Measurements from ENCODE around the gene IL17C. TPM values are rescaled to one million over a fixed set of nuclear protein-coding genes. Genes with fewer than 3 reads are reported as not detected.
"Not testable (repeated sequence)": the region's sequence is repeated elsewhere in the genome, so short reads cannot be mapped to it uniquely, and the experiment has no call there.

The IL17C gene
- total RNA-seq, 2 experiments from 2014 or later, result 0.86 TPM; not detected in 1

DNA sequence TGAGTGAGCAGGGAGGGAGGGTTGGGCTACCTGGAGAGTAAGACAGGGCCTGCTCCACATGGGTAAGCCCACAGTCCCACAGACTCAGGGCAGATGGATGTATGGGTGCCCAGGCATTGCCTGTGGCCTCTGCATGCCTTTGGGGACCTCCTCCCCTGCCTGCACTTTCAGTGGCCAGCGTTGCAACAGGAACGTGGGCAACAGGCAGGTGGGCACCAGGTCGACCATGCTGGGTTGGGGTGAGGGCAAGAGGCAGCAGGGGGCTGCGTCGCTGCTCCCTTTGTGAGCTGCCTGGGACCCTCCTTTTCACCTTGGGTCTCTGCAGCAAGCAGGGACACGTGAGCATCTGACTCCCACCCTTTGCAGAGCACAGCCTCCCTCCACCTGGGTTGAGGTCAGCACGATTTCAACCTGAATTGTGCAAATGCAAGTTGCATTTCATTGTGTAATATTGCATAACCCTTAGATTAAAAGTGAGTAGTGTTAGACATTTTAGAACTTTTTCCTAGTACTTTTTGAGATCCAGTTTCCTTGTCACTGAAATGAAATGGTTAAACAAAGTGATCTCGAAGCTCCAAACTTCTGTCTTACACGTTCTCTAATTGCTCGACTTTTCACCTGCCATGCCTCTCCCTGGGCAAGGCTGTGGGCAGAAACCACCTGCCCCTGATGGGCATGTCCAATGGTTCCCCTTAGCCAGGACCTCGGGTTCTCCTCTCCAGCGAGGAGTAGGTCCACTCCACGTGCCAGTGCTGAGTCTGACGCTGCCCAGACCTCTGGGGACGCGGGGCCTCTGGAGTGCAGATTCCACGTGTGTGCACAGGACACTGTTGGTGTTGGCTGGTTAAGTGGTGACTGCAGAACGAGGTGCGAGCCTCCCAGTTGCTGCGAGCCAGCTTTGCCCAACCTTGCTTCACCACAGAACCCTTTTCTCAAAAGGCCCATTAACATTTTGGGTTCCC is 32.9 kb upstream of the IL17C start:
- Histone ChIP-seq H3K27ac (ENCODE audit: low read depth, low read length, poor library complexity, severe bottlenecking) (no peak overlapping the region), H3K4me3 (ENCODE audit: low read depth, low read length, poor library complexity, severe bottlenecking) (no peak overlapping the region), H3K9me2 (ENCODE audit: insufficient read depth, low read length) (no peaks in the 10 kb centered on the region), H3K4me1 (ENCODE audit: insufficient read depth, low read length, poor library complexity, severe bottlenecking) (peaks cover 8% of the 10 kb centered on the region), H2AFZ (ENCODE audit: low read length) (no peak overlapping the region), H3K79me2 (ENCODE audit: insufficient read depth, low read depth, low read length) (no peaks in the 10 kb centered on the region), H4K20me1 (ENCODE audit: insufficient read depth, low read length) (no peaks in the 10 kb centered on the region), H3K4me2 (ENCODE audit: low read length) (no peak overlapping the region), H3K36me3 (ENCODE audit: insufficient read depth, low read length) (peaks cover 94% of the 10 kb centered on the region), H3K9me3 (ENCODE audit: low read length) (no peaks in the 10 kb centered on the region)
- ChIA-PET POLR2A (no interaction called here), CTCF (ENCODE audit: unreplicated experiment) (no interaction called here)
- DNase-seq (ENCODE audit: low spot score), result no peak
- TF ChIP-seq, protein P1, sequence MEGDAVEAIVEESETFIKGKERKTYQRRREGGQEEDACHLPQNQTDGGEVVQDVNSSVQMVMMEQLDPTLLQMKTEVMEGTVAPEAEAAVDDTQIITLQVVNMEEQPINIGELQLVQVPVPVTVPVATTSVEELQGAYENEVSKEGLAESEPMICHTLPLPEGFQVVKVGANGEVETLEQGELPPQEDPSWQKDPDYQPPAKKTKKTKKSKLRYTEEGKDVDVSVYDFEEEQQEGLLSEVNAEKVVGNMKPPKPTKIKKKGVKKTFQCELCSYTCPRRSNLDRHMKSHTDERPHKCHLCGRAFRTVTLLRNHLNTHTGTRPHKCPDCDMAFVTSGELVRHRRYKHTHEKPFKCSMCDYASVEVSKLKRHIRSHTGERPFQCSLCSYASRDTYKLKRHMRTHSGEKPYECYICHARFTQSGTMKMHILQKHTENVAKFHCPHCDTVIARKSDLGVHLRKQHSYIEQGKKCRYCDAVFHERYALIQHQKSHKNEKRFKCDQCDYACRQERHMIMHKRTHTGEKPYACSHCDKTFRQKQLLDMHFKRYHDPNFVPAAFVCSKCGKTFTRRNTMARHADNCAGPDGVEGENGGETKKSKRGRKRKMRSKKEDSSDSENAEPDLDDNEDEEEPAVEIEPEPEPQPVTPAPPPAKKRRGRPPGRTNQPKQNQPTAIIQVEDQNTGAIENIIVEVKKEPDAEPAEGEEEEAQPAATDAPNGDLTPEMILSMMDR (conservative IDR thresholded peaks at IDR 0.05; ENCODE audit: low read length), result no peak
- no peak for TF ChIP-seq EZH2phosphoT487 (IDR thresholded peaks at IDR 0.05; ENCODE audit: borderline replicate concordance, low read depth, low read length)
- intact Hi-C loops (cut with micrococcal nuclease; ENCODE audit: unreplicated experiment), result no loop called here
- no TSS peak for BruUV-seq (replicated peaks)

DNA sequence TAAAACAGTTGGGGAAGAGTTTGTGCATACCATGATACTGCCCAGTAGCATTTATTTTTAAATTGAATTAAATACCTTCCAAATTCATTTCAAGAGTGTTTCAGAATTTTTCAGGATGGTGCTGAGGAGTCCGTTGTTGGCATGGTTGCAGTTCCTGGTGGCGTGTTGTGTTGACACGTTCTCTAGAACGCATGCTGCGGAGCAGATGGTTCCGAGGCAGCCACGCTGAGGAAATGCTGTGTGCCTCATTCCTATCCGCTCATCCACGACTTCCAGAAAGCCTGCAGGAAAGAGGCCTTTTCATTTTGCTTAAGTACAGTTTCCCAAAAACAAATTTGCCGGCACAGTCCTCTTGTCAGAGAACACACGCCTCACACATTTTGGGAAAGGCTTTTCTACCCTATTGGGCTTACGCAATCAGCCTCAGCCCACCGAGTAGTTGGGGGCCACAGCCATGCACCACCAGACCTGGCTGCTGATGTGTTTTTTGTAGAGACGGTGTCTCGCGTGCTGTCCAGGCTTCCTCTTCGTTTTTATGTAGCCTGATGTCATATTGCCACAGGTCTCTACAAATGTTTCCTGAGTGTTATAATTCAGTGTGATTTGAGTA is 32.1 kb upstream of the IL17C start:
- BruUV-seq (replicated peaks), result no TSS peak
- CTCF ChIA-PET (ENCODE audit: unreplicated experiment), result no interaction called here
- peaks cover 94% of the 10 kb centered on the region for H3K36me3 ChIP-seq (ENCODE audit: insufficient read depth, low read length)
- H3K4me1 ChIP-seq (ENCODE audit: insufficient read depth, low read length, poor library complexity, severe bottlenecking), result peaks cover 8% of the 10 kb centered on the region
- H3K4me2 ChIP-seq (ENCODE audit: low read length), result no peak overlapping the region
- H3K9me3 ChIP-seq (ENCODE audit: low read length), result no peaks in the 10 kb centered on the region
- TF ChIP-seq, protein P1 (conservative IDR thresholded peaks at IDR 0.05; ENCODE audit: low read length), result no peak
- no peak for TF ChIP-seq EZH2phosphoT487 (IDR thresholded peaks at IDR 0.05; ENCODE audit: borderline replicate concordance, low read depth, low read length)
- intact Hi-C loops (cut with micrococcal nuclease; ENCODE audit: unreplicated experiment), result no loop called here
- no peaks in the 10 kb centered on the region for H4K20me1 ChIP-seq (ENCODE audit: insufficient read depth, low read length)
- no peak for DNase-seq (ENCODE audit: low spot score)
- H3K9me2 ChIP-seq (ENCODE audit: insufficient read depth, low read length), result no peaks in the 10 kb centered on the region
- H3K4me3 ChIP-seq (ENCODE audit: low read depth, low read length, poor library complexity, severe bottlenecking), result no peak overlapping the region
- no peak overlapping the region for H2AFZ ChIP-seq (ENCODE audit: low read length)
- no peak overlapping the region for H3K27ac ChIP-seq (ENCODE audit: low read depth, low read length, poor library complexity, severe bottlenecking)
- no peaks in the 10 kb centered on the region for H3K79me2 ChIP-seq (ENCODE audit: insufficient read depth, low read depth, low read length)
- POLR2A ChIA-PET, result no interaction called here

DNA sequence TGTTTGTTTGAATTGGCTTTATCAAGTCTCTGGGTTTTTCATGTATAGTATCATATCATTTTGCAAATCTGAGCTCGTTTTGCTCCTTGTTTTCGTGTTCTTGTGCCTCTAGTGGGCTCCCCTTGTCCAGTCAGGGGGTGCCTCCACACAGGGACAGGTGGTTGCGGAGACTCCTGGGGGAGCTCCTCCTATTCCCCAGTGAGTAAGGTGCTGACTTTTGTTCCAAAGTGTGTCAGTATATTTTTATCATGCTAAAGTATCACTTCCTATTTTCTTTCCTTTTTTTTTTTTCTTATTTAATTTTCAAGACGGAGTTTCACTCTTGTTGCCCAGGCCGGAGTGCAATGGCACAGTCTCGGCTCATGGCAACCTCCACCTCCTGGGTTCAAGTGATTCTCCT is 30.3 kb upstream of the IL17C start:
- BruUV-seq (replicated peaks), result no TSS peak
- CTCF ChIA-PET (ENCODE audit: unreplicated experiment), result no interaction called here
- TF ChIP-seq, protein P1 (conservative IDR thresholded peaks at IDR 0.05; ENCODE audit: low read length), result no peak
- TF ChIP-seq EZH2phosphoT487 (IDR thresholded peaks at IDR 0.05; ENCODE audit: borderline replicate concordance, low read depth, low read length), result no peak
- Histone ChIP-seq H3K27ac (ENCODE audit: low read depth, low read length, poor library complexity, severe bottlenecking) (no peak overlapping the region), H4K20me1 (ENCODE audit: insufficient read depth, low read length) (no peaks in the 10 kb centered on the region), H3K4me3 (ENCODE audit: low read depth, low read length, poor library complexity, severe bottlenecking) (no peak overlapping the region), H2AFZ (ENCODE audit: low read length) (no peak overlapping the region), H3K36me3 (ENCODE audit: insufficient read depth, low read length) (peaks cover 91% of the 10 kb centered on the region), H3K4me2 (ENCODE audit: low read length) (no peak overlapping the region), H3K9me2 (ENCODE audit: insufficient read depth, low read length) (no peaks in the 10 kb centered on the region), H3K79me2 (ENCODE audit: insufficient read depth, low read depth, low read length) (no peaks in the 10 kb centered on the region), H3K9me3 (ENCODE audit: low read length) (no peaks in the 10 kb centered on the region), H3K4me1 (ENCODE audit: insufficient read depth, low read length, poor library complexity, severe bottlenecking) (peaks cover 8% of the 10 kb centered on the region)
- POLR2A ChIA-PET, result interaction anchor here (0.7 kb wide), 1 partner anchor 1232 kb away, joined by 3 read pairs; no protein-coding TSS in a partner anchor
- DNase-seq (ENCODE audit: low spot score), result no peak
- intact Hi-C loops (cut with micrococcal nuclease; ENCODE audit: unreplicated experiment), result no loop called here

DNA sequence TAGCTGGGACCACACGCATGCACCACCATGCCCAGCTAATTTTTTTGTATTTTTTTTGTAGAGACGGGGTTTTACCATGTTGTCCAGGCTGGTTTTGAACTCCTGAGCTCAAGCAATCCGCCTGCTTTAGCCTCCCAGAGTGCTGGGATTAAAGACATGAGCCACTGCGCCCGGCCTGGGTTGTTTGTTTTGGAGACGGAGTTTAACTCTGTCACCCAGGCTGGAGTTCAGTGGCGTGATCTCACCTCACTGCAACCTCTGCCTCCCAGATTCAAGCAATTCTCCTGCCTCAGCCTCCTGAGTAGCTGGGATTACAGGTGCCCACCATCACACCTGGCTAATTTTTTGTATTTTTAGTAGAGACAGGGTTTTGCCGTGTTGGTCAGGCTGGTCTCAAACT is 28.9 kb upstream of the IL17C start:
- intact Hi-C loops (cut with micrococcal nuclease; ENCODE audit: unreplicated experiment); DNase-seq (ENCODE audit: low spot score); H3K9me2 ChIP-seq (ENCODE audit: insufficient read depth, low read length); H3K4me1 ChIP-seq (ENCODE audit: insufficient read depth, low read length, poor library complexity, severe bottlenecking); H3K27ac ChIP-seq (ENCODE audit: low read depth, low read length, poor library complexity, severe bottlenecking); CTCF ChIA-PET (ENCODE audit: unreplicated experiment); BruUV-seq (replicated peaks); H2AFZ ChIP-seq (ENCODE audit: low read length); H4K20me1 ChIP-seq (ENCODE audit: insufficient read depth, low read length); POLR2A ChIA-PET; H3K4me3 ChIP-seq (ENCODE audit: low read depth, low read length, poor library complexity, severe bottlenecking); H3K9me3 ChIP-seq (ENCODE audit: low read length); H3K4me2 ChIP-seq (ENCODE audit: low read length); H3K79me2 ChIP-seq (ENCODE audit: insufficient read depth, low read depth, low read length): not testable (repeated sequence)
- peaks cover 94% of the 10 kb centered on the region for H3K36me3 ChIP-seq (ENCODE audit: insufficient read depth, low read length)
